ENCODE results near the gene VPS35L. TPM values are rescaled to one million over a fixed set of nuclear protein-coding genes. Genes with fewer than 3 reads are reported as not detected.
A peak's percentile ranks its signal among the peaks of the same experiment; 100 is the strongest.

Gene VPS35L
- polyA plus RNA-seq, 1 experiment, result 67.1 TPM

DNA sequence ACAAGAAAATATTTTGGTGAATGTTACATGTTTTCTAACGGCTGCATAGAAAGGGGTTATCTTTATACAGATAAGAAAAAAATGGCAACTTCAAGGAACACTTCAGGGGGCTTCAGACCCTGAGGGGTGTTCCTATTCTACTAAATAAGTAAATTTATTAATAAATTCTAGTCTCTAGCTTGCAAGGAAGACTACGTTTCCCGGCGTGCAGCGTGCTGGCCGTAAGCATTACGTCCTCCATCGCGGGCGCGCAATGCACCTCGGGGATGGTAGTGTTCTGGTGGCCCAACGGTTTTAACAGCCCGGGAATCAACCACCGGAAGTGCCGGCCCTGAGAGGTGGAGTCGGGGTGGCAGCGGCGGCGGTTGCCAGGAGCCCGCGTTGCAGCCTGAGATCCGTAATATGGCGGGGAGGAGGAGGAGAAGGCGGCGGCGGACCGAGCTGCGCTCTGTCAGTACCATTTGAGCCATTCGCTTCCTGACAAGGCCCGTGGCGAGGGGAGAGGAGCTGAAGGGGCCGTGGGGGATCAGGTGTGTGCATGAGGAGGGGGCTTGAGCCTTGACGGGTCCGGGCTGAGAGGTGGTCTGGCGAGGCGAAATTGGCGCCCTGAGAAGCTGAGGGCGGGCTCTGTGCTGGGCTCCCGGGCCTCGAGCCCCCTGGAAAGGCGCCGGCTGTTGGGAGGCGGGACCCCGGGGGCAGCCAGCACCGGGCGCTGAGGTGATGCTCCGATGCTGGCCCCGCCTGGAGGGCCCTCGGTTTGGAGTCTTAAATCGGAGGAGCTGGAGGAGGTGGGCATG is 31.7 kb upstream of the VPS35L start, which contains the start of gene CCP110:
CCP110 (plus strand) TSS at position 384 of the 797 bp plus-strand sequence. CDS start 3,940 bp downstream, outside the sequence.
- H3K27me3 ChIP-seq (ENCODE audit: control insufficient read depth, insufficient read depth, low read length), result no peaks in the 10 kb centered on the region
- H3K4me3 ChIP-seq (ENCODE audit: low read depth, low read length), result peak within 1 kb of the TSS; percentile 99
- ChIA-PET CTCF (interaction anchor here (0.6 to 3.8 kb wide), 4 partner anchors 21 to 33 kb away, joined by 3 to 18 read pairs (median 5); partner anchors contain the start of gene VPS35L), POLR2A (interaction anchor here (0.6 to 1.6 kb wide), 3 partner anchors 23 to 722 kb away, joined by 3 to 22 read pairs (median 3); partner anchors contain the start of gene VPS35L)
- no peak within 1 kb of the TSS for H3K27ac ChIP-seq (ENCODE audit: low read depth, low read length)
- H3K9me3 ChIP-seq (ENCODE audit: control insufficient read depth, insufficient read depth, low read length), result no peaks in the 10 kb centered on the region; the same call in 1 of the 2 replicates
- TF ChIP-seq, protein P1, sequence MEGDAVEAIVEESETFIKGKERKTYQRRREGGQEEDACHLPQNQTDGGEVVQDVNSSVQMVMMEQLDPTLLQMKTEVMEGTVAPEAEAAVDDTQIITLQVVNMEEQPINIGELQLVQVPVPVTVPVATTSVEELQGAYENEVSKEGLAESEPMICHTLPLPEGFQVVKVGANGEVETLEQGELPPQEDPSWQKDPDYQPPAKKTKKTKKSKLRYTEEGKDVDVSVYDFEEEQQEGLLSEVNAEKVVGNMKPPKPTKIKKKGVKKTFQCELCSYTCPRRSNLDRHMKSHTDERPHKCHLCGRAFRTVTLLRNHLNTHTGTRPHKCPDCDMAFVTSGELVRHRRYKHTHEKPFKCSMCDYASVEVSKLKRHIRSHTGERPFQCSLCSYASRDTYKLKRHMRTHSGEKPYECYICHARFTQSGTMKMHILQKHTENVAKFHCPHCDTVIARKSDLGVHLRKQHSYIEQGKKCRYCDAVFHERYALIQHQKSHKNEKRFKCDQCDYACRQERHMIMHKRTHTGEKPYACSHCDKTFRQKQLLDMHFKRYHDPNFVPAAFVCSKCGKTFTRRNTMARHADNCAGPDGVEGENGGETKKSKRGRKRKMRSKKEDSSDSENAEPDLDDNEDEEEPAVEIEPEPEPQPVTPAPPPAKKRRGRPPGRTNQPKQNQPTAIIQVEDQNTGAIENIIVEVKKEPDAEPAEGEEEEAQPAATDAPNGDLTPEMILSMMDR (IDR thresholded peaks at IDR 0.05; ENCODE audit: low read depth, low read length), result no peak
- DNase-seq (ENCODE audit: low read depth, low spot score), result peak; percentile 88

DNA sequence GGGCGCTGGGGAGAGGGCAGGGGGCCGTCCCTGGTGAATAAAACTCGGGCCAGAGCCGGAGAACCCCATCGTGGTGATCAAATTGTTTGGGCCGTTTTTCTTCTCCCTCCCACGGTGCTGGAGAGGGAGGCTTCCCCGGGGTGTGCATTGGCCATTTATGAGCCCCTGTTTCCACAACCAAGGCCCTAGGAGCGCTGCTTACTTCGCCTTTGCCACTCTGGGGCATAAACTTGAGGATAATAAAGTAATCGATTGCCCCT is 31.2 kb upstream of the VPS35L start:
- Histone ChIP-seq H3K27me3 (ENCODE audit: control insufficient read depth, insufficient read depth, low read length) (no peaks in the 10 kb centered on the region), H3K4me3 (ENCODE audit: low read depth, low read length) (peak overlapping the region; percentile 99), H3K27ac (ENCODE audit: low read depth, low read length) (no peak overlapping the region), H3K9me3 (ENCODE audit: control insufficient read depth, insufficient read depth, low read length) (no peaks in the 10 kb centered on the region; the same call in 1 of the 2 replicates)
- no peak for DNase-seq (ENCODE audit: low read depth, low spot score)
- ChIA-PET POLR2A (interaction anchor here (0.6 to 1.6 kb wide), 2 partner anchors 23 to 31 kb away, joined by 3 to 22 read pairs; partner anchors contain the start of gene VPS35L), CTCF (interaction anchor here (1.1 to 3.8 kb wide), 3 partner anchors 22 to 32 kb away, joined by 3 to 18 read pairs (median 7); partner anchors contain the start of gene VPS35L)
- TF ChIP-seq, protein P1 (IDR thresholded peaks at IDR 0.05; ENCODE audit: low read depth, low read length), result no peak

DNA sequence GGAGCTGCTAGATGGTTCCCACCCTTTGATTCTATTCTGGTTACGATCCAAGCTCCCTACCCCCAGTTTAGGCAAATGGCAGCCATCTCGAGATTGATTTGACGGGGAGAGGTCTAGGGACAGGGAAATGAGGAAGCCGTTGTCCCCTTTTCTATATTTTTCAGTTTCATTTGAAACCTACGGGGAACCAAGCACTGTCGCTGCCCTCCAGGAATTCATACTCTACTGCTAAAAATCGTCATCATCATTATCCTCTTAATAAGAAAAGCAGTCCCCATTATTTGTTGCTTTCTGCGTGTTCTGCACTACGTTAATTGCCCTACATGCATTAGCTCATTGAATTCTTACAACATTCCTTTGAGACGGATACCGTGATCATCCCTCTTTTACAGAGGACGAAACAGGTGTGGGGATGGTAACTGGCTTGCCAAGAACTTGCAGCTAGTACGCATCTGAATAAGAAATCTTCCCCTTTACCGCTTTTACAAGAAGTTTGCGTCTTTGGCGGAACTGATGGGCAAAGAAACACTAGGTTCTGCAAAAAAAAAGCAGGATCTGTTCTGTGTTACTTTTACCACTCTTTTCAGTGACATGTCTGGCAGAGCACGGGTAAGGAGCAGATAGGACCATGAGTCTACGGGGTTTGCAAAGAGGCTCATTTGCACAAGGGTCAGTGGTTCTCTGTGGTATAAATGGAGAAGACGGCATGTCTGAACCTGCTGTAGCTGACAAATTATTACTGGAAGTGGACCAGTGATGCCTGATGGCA is 30.7 kb upstream of the VPS35L start:
- ChIA-PET POLR2A (interaction anchor here (0.6 to 1.6 kb wide), 2 partner anchors 24 to 30 kb away, joined by 3 to 22 read pairs; partner anchors contain the start of gene VPS35L), CTCF (interaction anchor here (1.1 to 3.8 kb wide), 3 partner anchors 22 to 32 kb away, joined by 3 to 18 read pairs (median 7); partner anchors contain the start of gene VPS35L)
- TF ChIP-seq, protein P1 (IDR thresholded peaks at IDR 0.05; ENCODE audit: low read depth, low read length), result no peak
- Histone ChIP-seq H3K27me3 (ENCODE audit: control insufficient read depth, insufficient read depth, low read length) (no peaks in the 10 kb centered on the region), H3K27ac (ENCODE audit: low read depth, low read length) (no peak overlapping the region), H3K9me3 (ENCODE audit: control insufficient read depth, insufficient read depth, low read length) (no peaks in the 10 kb centered on the region; the same call in 1 of the 2 replicates), H3K4me3 (ENCODE audit: low read depth, low read length) (peak overlapping the region; percentile 99)
- DNase-seq (ENCODE audit: low read depth, low spot score), result no peak

DNA sequence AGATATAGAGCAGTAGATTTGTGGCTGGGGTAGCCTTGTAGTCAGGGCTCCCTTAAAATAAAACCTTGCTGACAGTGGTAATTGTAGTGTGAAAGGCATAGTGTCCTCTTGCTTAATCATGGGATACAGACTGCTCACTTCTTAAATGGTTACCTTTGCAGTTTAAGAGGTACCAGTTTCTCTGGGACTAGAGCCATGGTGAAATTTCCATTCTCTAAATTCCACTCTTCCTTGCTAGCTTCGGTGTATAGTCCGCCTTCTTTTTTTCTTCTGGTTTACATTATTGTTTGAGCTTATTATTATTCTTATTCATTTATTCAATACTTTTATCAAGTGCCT is 30.1 kb upstream of the VPS35L start:
- Histone ChIP-seq H3K27ac (ENCODE audit: low read depth, low read length) (no peak overlapping the region), H3K9me3 (ENCODE audit: control insufficient read depth, insufficient read depth, low read length) (no peaks in the 10 kb centered on the region; the same call in 1 of the 2 replicates), H3K4me3 (ENCODE audit: low read depth, low read length) (peak overlapping the region; percentile 99), H3K27me3 (ENCODE audit: control insufficient read depth, insufficient read depth, low read length) (no peaks in the 10 kb centered on the region)
- TF ChIP-seq, protein P1 (IDR thresholded peaks at IDR 0.05; ENCODE audit: low read depth, low read length), result no peak
- ChIA-PET POLR2A (no interaction called here), CTCF (interaction anchor here (0.6 to 3.8 kb wide), 3 partner anchors 23 to 149 kb away, joined by 3 to 18 read pairs (median 4); partner anchors contain the start of gene VPS35L)
- no peak for DNase-seq (ENCODE audit: low read depth, low spot score)

All from AG04450 (cell line).